Activated naive CD8-positive, alpha-beta T cell treated with anti-CD3 and anti-CD28 coated beads, Interleukin-2, amount 50 U/mL, for 24 hours (primary cell): ENCODE data around the gene MEMO1.
"Not testable (repeated sequence)": the region's sequence is repeated elsewhere in the genome, so short reads cannot be mapped to it uniquely, and the experiment has no call there.

Source experiments
- ATAC-seq: fragments of 150-1000 bp; cut with Tn5 transposase; one replicate; pipeline ENCODE4 v1.10.0; 2021
- DNase-seq: peaks from one replicate; pipeline ENCODE4 v3.0.0; 2021
- H3K27ac Mint-ChIP-seq: one replicate; pipeline ENCODE4 v1.8.0; 2021; ENCODE audit warnings: mild to moderate bottlenecking, mixed read lengths
- H3K27me3 Mint-ChIP-seq: one replicate; pipeline ENCODE4 v1.8.0; 2021; ENCODE audit warnings: mixed read lengths
- H3K36me3 Mint-ChIP-seq: one replicate; pipeline ENCODE4 v1.8.0; 2021; ENCODE audit warnings: low read depth, mixed read lengths
- H3K4me1 Mint-ChIP-seq: one replicate; pipeline ENCODE4 v1.8.0; 2021; ENCODE audit warnings: mixed read lengths
- H3K4me3 Mint-ChIP-seq: one replicate; pipeline ENCODE4 v1.8.0; 2021; ENCODE audit warnings: mild to moderate bottlenecking, moderate library complexity, mixed read lengths
- H3K9me3 Mint-ChIP-seq: one replicate; pipeline ENCODE4 v1.8.0; 2021; ENCODE audit warnings: mixed read lengths

The MEMO1 gene

DNA sequence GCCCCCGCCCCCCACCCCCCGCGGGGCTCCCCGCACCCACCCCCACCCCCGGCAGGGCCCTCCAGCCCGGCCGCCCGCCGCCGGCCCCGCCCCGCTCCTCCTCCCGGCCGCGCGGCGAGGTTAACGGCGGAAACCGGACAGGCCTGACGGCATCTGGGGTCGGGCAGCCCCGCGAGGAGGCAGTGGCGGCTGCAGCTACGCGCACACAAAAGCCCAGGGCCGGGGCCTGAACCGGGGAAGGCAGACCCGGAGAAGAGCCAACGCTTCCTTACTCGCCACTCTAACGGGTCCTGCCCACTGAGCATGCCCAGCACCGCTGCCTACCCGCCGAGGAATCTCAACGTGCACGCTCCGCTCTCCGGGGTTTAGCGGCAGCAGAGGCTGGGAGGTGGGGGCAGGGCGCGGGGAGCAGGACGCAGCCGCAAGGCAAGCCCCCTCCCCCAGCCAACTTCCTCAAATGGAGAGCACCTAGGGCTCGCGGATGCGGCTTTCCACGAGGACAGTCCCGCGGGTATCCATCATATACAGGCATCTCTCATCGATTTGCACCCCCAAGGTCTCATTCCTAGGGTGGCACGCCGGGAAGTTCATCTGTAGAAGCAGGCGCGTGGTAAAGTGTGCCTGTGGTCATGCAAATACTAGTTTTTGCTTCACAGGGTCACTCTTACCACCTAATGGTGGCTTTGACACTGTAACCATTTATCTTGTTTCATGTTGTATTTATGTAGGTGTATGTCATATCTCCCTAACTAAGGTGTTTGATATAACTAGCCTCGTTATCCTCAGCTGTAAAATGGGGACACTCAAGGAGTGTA, at the start of gene MEMO1:
Gene MEMO1 (minus strand): TSS at position 339 of the 815 bp plus-strand sequence. CDS start 761 bp downstream, outside the sequence.
- Mint-ChIP-seq H3K4me3 (peak within 1 kb of the TSS; percentile 96), H3K4me1 (peaks cover 39% of the 10 kb centered on the region), H3K27ac (peak within 1 kb of the TSS; percentile 92), H3K27me3 (no peaks in the 10 kb centered on the region), H3K9me3 (peaks cover 4% of the 10 kb centered on the region), H3K36me3 (peaks cover 12% of the 10 kb centered on the region)
- ATAC-seq (peak; percentile 82), DNase-seq (peak; percentile 96)

DNA sequence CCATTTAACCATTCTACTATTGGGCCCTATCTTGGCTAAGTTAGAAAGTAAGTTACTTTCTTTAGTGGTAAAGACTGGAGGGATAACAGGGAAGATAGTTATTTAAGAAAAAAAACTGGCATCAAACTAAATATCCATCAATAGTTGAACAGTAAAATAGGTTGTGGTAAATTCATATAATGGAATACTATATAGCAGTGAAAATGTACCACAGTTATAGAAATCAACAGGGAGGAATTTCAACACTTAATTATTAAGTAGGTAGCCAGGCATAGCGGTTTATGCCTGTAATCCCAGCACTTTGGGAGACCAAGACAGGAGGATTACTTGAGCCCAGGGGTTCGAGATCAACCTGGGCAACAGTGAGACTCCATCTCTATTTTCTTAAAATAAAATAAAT, 49.5 kb upstream of the MEMO1 start:
- Mint-ChIP-seq H3K9me3 (no peaks in the 10 kb centered on the region), H3K27me3 (no peaks in the 10 kb centered on the region), H3K4me1 (peaks cover 17% of the 10 kb centered on the region), H3K4me3 (no peak overlapping the region), H3K27ac (no peak overlapping the region), H3K36me3 (no peaks in the 10 kb centered on the region)
- DNase-seq (no peak), ATAC-seq (no peak)

DNA sequence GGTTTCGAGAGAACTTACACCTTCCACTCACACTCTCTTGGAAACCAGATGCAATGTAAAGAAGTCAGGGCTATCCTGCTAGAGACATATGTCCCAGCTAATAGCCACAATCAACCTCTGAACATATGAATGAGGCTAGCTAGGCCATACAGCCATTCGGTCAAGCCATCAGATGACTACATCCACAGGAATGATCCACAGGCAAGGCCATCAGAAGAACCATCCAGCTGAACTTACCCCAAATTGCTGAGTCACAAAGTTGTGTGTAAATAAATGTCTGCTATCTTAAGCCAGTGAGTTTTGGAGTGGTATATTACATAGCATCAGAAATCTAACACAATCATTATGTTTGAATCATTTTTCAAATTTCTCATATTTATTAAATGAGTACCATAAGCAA, 47.3 kb upstream of the MEMO1 start:
- Mint-ChIP-seq H3K4me1 (peaks cover 9% of the 10 kb centered on the region), H3K9me3 (no peaks in the 10 kb centered on the region), H3K27me3 (no peaks in the 10 kb centered on the region), H3K27ac (no peak overlapping the region), H3K4me3 (no peak overlapping the region), H3K36me3 (no peaks in the 10 kb centered on the region)
- DNase-seq (no peak), ATAC-seq (no peak)

DNA sequence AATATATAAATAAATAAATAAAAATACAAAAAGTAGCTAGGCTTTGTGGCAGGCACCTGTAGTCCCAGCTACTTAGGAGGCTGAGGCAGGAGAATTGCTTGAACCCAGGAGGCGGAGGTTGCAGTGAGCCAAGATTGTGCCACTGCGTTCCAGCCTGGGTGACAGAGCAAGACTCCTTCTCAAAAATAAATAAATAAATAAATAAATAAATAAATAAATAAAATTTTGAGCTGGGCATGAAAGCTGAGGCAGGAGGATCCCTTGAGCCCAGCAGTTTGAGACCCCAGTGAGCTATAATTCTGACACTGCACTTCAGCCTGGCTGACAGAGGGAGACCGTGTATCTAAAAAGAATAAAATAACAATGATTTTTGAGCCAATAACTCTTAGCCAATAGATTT, 43.8 kb upstream of the MEMO1 start:
- not testable (repeated sequence) for H3K27ac Mint-ChIP-seq, H3K36me3 Mint-ChIP-seq, H3K4me1 Mint-ChIP-seq, DNase-seq, ATAC-seq, H3K9me3 Mint-ChIP-seq, H3K27me3 Mint-ChIP-seq, H3K4me3 Mint-ChIP-seq

DNA sequence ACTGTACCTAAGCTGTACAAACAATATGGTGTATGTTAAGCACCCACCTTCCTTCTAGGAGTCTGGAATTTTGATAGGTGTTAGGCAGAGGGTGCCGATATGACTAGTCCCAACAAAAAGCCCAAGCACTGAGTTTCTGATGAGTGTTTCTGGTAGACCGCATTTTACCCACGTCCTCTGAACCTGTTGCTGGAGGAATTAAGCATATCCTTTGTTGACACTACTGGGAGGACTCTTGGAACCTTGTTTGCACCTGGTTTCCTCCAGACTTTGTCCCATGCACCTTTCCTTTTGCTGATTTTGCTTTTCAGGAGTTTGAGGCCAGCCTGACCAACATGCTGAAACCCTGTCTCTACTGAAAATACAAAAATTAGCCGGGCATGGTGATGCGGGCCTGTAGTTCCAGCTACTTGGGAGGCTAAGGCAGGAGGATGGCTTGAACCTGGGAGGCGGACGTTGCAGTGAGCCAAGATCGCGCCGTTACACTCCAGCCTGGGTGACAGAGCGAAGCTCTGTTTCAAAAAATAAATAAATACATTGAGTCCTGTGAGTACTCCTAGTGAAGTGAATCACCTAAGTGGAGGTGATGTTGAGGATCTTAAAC, 41.1 kb upstream of the MEMO1 start:
- Mint-ChIP-seq H3K27me3 (no peaks in the 10 kb centered on the region), H3K36me3 (no peaks in the 10 kb centered on the region), H3K4me3 (no peak overlapping the region), H3K4me1 (no peaks in the 10 kb centered on the region), H3K9me3 (no peaks in the 10 kb centered on the region), H3K27ac (no peak overlapping the region)
- DNase-seq (no peak), ATAC-seq (no peak)

DNA sequence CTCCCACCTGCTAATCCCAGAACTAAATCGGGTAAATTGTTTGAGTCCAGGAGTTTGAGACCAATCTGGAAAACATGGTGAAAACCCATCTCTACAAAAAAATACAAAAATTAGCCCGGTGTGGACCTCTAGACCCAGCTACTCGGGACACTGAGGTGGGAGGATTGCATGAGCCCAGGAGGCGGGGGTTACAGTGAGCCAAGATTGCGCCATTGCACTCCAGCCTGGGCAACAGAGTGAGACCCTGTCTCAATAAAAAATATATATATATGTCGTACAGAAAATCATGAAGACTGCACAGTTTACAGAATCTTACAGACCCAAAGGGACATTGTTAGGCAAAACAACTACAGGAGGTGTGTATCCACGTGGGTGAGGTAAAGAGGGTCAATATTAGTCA, 32.8 kb upstream of the MEMO1 start:
- H3K4me3 Mint-ChIP-seq = no peak overlapping the region
- no peaks in the 10 kb centered on the region for H3K9me3 Mint-ChIP-seq
- H3K27ac Mint-ChIP-seq = no peak overlapping the region
- H3K4me1 Mint-ChIP-seq = peaks cover 16% of the 10 kb centered on the region
- H3K36me3 Mint-ChIP-seq = peaks cover 5% of the 10 kb centered on the region
- DNase-seq = no peak
- H3K27me3 Mint-ChIP-seq = no peaks in the 10 kb centered on the region
- ATAC-seq = no peak

DNA sequence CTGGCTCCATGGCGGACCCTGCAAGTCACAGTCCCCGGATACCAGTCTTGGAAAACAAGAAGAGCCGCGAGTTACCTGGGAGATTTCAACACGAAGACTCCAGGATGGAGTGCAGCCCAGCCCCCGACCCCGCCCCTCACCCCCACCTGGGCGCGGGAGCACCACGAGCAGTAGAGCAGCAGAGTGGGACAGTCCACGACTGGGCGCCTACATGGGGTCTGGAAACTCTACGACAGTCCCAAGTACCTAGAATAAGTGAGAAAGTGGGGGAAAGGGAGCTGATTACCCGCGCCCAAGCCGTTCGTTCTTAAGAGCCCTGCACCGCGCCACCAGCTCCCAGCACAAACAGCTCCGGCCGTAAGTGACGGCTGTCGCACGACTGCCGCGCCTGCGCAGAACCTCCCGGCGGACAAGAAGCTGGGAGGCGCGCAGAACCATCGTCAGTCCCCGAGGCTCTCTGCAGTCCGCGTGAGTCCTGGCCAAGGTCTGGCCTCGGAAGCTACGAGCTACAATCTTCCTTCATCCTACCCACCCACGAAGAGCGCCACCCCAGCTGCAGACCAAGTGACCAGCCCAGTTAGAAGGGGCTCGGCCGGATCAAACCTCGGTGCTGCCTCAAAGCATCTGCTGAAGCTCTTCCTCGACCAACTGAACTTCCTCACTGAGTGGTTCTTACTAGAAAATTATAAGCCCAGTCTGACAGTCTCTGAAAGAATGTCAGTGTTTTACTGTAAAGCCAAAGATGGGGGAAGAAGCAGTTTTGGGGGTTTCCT, 28.8 kb upstream of the MEMO1 start, which contains the start of gene DPY30:
Gene DPY30 (minus strand): TSS at position 359 of the 773 bp plus-strand sequence. CDS start 349 bp downstream, at position 10.
- Mint-ChIP-seq H3K36me3 (peaks cover 7% of the 10 kb centered on the region), H3K4me1 (peaks cover 16% of the 10 kb centered on the region), H3K27me3 (no peaks in the 10 kb centered on the region), H3K4me3 (peak within 1 kb of the TSS; percentile 99), H3K9me3 (no peaks in the 10 kb centered on the region), H3K27ac (peak within 1 kb of the TSS; percentile 99)
- DNase-seq (peak; percentile 91), ATAC-seq (peak; percentile 96)

DNA sequence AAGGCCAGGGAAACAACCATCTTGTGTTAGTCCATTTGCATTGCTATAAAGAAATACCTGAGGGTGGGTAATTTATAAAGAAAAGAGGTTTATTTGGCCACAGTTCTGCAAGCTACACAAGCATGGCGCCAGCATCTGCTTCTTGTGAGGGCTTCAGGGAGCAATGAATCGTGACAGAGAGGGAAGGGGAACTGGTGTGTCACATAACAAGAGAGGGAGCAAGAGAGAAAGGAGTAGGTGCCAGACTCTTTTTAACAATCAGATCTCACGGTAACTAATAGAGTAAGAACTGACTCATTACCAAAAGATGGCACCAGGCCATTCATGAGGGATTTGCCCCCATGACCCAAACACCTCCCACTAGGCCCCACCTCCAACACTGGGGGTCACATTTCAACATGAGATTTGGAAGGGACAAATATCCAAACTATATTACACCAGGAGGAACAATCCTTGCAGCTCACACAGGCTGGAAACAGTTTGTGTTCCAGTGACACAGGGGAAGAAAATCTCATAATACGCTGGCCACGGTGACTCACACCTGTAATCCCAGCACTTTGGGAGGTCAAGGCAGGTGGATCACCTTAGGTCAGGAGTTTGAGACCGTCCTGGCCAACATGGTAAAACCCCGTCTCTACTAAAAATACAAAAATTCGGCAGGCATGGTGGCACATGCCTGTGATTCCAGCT, 23.5 kb upstream of the MEMO1 start:
- ATAC-seq, H3K9me3 Mint-ChIP-seq, H3K4me3 Mint-ChIP-seq, DNase-seq, H3K27me3 Mint-ChIP-seq: not testable (repeated sequence)
- peaks cover 17% of the 10 kb centered on the region for H3K36me3 Mint-ChIP-seq
- peaks cover 19% of the 10 kb centered on the region for H3K4me1 Mint-ChIP-seq
- H3K27ac Mint-ChIP-seq = peak overlapping the region; percentile 28

DNA sequence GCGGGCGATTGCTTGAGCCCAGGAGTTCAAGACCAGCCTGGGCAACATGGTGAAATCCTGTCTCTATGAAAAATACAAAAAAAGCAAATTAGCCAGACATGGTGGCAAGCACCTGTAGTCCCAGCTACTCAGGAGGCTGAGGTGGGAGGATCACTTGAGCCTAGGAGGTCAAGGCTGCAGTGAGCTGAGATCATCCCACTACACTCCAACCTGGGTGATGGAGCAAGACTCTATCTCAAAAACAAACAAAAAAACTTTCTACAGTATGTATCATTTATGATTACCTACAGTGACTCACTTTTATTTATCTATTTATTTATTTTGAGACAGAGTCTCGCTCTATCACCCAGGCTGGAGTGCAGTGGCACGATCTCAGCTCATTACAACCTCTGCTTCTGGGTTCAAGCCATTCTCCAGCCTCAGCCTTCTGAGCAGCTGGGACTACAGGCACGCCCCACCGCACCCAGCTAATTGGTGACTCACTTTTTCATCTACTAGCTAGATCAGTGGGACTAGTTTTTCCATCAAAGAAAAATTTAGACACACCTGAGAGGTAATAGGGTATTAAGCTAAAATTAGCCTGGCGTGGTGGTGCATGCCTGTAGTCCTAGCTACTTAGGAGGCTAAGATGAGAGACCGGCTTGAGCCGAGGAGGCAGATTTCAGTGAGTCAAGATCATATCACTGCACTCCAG, 8.1 kb upstream of the MEMO1 start:
- H3K4me3 Mint-ChIP-seq, ATAC-seq, H3K27me3 Mint-ChIP-seq, H3K27ac Mint-ChIP-seq, H3K4me1 Mint-ChIP-seq, DNase-seq, H3K36me3 Mint-ChIP-seq, H3K9me3 Mint-ChIP-seq: not testable (repeated sequence)

DNA sequence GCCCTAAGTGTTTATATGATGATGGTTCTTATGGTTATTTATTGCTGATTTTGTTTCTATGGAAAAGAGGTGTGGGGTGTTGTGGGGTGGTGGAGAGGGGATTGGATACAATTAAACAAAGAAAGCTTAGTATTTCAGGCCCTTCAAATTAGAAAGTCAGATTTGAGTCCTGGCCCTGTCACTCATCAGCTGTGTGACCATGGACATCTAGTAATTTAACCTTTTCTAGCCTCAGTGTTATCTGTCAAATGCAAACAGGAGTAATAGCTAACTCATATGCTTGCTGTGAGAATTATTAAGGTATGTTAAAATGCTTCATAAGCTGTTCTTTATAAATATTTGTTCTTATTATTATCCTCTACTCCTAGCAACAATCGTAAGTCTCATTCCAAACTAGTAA, 2.1 kb upstream of the MEMO1 start:
- H3K27me3 Mint-ChIP-seq = no peaks in the 10 kb centered on the region
- DNase-seq (no peak), ATAC-seq (no peak)
- H3K9me3 Mint-ChIP-seq = no peaks in the 10 kb centered on the region
- H3K4me1 Mint-ChIP-seq = peaks cover 24% of the 10 kb centered on the region
- H3K4me3 Mint-ChIP-seq = no peak overlapping the region
- H3K36me3 Mint-ChIP-seq = peaks cover 8% of the 10 kb centered on the region
- peak overlapping the region; percentile 17 for H3K27ac Mint-ChIP-seq

DNA sequence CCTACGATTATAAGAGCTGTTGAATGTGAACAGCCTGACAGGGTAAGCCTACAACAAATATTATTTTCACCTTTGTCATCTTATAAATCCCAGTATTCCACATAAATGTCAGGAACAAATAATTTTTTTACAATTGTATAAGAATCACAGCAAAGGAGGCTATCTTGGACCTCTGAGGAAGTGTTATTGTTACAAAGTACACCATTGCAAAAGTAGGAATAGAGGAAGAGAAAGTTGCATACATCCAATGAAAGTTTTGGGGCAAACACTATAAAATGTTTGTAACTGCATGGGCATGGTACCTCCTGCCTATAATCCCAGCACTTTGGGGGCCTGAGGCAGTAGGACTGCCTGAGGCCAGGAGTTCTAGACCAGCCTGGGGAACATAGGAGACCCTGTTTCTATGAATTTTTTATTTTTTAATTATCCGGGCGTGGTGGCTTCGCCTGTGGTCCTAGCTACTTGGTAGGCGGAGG, 715 bp upstream of the MEMO1 start:
- H3K4me3 Mint-ChIP-seq = peak overlapping the region; percentile 84
- ATAC-seq (no peak), DNase-seq (no peak)
- peaks cover 34% of the 10 kb centered on the region for H3K4me1 Mint-ChIP-seq
- H3K27me3 Mint-ChIP-seq = no peaks in the 10 kb centered on the region
- peaks cover 4% of the 10 kb centered on the region for H3K9me3 Mint-ChIP-seq
- H3K27ac Mint-ChIP-seq = peak overlapping the region; percentile 92
- peaks cover 13% of the 10 kb centered on the region for H3K36me3 Mint-ChIP-seq

DNA sequence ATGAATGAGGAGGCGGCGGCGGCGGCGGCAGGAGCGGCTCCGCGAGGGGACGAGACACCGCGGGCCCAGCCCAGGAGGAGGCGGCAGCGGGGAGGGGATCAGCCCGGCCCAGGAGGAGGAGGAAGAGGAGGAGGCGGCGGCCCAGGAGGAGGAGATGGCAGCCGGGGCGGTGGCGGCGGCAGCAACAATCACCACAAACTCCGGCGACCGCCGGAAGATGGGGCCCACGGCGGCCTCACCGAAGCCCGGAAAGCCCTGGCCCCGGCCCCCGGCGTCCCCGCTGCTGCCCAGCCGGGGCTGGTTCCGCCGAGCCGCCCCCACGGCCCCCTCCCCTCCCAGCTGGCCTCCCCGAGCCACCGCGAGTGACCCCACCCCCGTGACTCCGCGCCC, 533 bp downstream of the MEMO1 start:
- DNase-seq (peak; percentile 59), ATAC-seq (peak; percentile 79)
- not testable (repeated sequence) for H3K9me3 Mint-ChIP-seq, H3K27ac Mint-ChIP-seq, H3K27me3 Mint-ChIP-seq
- Mint-ChIP-seq H3K36me3 (peaks cover 15% of the 10 kb centered on the region), H3K4me1 (peaks cover 45% of the 10 kb centered on the region), H3K4me3 (peak overlapping the region; percentile 36)

DNA sequence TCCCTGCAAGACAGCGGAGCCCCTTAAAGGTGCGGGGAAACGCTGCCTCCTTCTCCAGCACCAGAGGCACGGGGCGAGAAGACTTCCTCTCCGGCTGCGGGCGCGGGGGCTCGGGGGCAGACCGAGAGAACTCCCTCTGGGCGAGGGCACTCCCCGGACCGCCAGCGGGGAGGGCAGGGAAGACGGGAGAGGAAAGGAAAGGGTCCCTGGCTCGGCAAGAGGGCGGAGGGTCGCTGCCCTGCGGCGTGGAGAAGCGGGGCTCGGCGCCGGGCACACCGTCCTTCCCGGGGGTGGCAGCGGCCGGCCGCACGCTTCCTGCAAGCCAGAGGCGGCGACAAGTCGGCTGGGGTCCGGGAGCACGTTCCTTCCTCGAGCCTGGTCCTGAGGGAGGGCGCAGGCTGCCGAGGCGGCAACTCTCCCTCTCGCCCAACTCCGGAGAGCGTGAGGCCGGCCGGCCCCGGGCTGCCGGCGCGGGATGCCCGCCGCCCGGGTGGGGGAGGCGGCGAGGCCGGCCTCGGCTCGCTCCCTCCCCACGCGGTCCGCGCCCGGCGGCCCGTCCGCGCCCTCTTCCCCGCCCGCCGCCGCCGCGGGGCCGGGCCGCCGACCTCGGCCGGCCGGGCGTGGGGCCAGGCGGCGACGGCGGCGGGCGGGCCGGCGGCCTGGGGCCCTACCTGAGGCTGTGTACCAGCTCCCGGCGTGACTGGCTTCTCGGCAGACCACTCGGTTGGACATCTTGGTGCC, 1.1 kb downstream of the MEMO1 start:
- H3K9me3 Mint-ChIP-seq = peaks cover 4% of the 10 kb centered on the region
- H3K4me1 Mint-ChIP-seq = peaks cover 50% of the 10 kb centered on the region
- no peaks in the 10 kb centered on the region for H3K27me3 Mint-ChIP-seq

More for the DNA sequence above, 1.1 kb downstream of the MEMO1 start:
- Mint-ChIP-seq H3K36me3 (peaks cover 18% of the 10 kb centered on the region), H3K4me3 (peak overlapping the region; percentile 96), H3K27ac (peak overlapping the region; percentile 96)
- ATAC-seq (peak; percentile 9), DNase-seq (peak; percentile 55)
